SK-N-SH (cell line): ENCODE results near the gene WRNIP1. TPM values are rescaled to one million over a fixed set of nuclear protein-coding genes. Genes with fewer than 3 reads are reported as not detected.

Experiments used
- CTCF ChIA-PET: fragments of 300-600, 350-600 bp; formaldehyde crosslinking; extraction: SDS; loops from one replicate; lab custom pipeline; 2021; lab: Yijun Ruan, JAX
- POLR2A ChIA-PET: fragments of 350-600 bp; sonication (Branson Sonifier 250); formaldehyde crosslinking; extraction: SDS; loops from one replicate; lab custom pipeline; 2020; ENCODE audit warnings: antibody characterized with exemption, inconsistent platforms; lab: Yijun Ruan, JAX
- DNase-seq: peaks from one replicate; pipeline ENCODE4 v3.0.0; 2012
- H2AFZ ChIP-seq: fragments of 200-600 bp; sonication (generic); 2 replicates; pipeline ENCODE4 v1.8.1; 2016; ENCODE audit warnings: antibody characterized with exemption, mild to moderate bottlenecking, low read depth
- H3F3A ChIP-seq: fragments of 200-600 bp; sonication (generic); replicated peaks from 2 replicates; pipeline ENCODE3; 2016; ENCODE audit warnings: antibody characterized with exemption, mild to moderate bottlenecking; ENCODE audit not compliant: insufficient read depth
- H3K27ac ChIP-seq, 2 experiments: fragments of 200-500 bp in 1 of 2; fragments of 200-600 bp in 1 of 2; sonication (Bioruptor generic) in 1 of 2; sonication (generic), shearing (Covaris generic) in 1 of 2; 2 replicates each; pipeline versions ENCODE4 v1.5.1 to v1.6.1; 2014 to 2016; ENCODE audit warnings: low read depth in 2 of 2, inconsistent platforms in 1 of 2, low read length in 1 of 2, mild to moderate bottlenecking in 1 of 2, mixed read lengths in 1 of 2
- H3K27me3 ChIP-seq: fragments of 200-600 bp; sonication (generic), shearing (Covaris generic); 2 replicates; pipeline ENCODE4 v1.6.1; 2016; ENCODE audit warnings: mixed run types; ENCODE audit not compliant: insufficient read depth
- H3K36me3 ChIP-seq, 2 experiments: fragments of 200-500 bp in 1 of 2; fragments of 200-600 bp in 1 of 2; sonication (Bioruptor generic) in 1 of 2; sonication (generic) in 1 of 2; replicated peaks in 1 of 2; 2 replicates each; pipeline versions ENCODE3 to v1.5.1; 2014 to 2016; ENCODE audit warnings: low read length in 1 of 2, mild to moderate bottlenecking in 1 of 2; ENCODE audit not compliant: insufficient read depth in 2 of 2, control insufficient read depth in 1 of 2
- H3K4me1 ChIP-seq, 2 experiments: fragments of 200-500 bp in 1 of 2; fragments of 200-600 bp in 1 of 2; sonication (Bioruptor generic) in 1 of 2; sonication (generic), shearing (Covaris generic) in 1 of 2; 2 replicates each; pipeline versions ENCODE4 v1.5.1 to v1.6.1; 2014 to 2016; ENCODE audit warnings: low read depth in 1 of 2, low read length in 1 of 2, mixed run types in 1 of 2; ENCODE audit not compliant: insufficient read depth in 2 of 2, control insufficient read depth in 1 of 2
- H3K4me2 ChIP-seq: fragments of 200-600 bp; sonication (generic), shearing (Covaris generic); 2 replicates; pipeline ENCODE4 v1.6.1; 2017; ENCODE audit warnings: mixed run types
- H3K4me3 ChIP-seq, 2 experiments: fragments of 200-500 bp in 1 of 2; fragments of 200-600 bp in 1 of 2; sonication (Bioruptor generic) in 1 of 2; sonication (generic), shearing (Covaris generic) in 1 of 2; 2 replicates each; pipeline versions ENCODE4 v1.5.1 to v1.8.1; 2014 to 2016; ENCODE audit warnings: low read depth in 2 of 2, inconsistent platforms in 1 of 2, low read length in 1 of 2, mild to moderate bottlenecking in 1 of 2, mixed read lengths in 1 of 2, moderate library complexity in 1 of 2
- H3K79me2 ChIP-seq: fragments of 200-600 bp; sonication (generic); 2 replicates; pipeline ENCODE4 v1.8.1; 2017; ENCODE audit warnings: mild to moderate bottlenecking; ENCODE audit not compliant: insufficient read depth
- H3K9ac ChIP-seq: fragments of 200-600 bp; sonication (generic); 2 replicates; pipeline ENCODE4 v1.6.1; 2017; ENCODE audit warnings: mixed run types
- H3K9me2 ChIP-seq: fragments of 200-600 bp; sonication (generic); 2 replicates; pipeline ENCODE4 v1.6.1; 2017; ENCODE audit warnings: mixed run types
- H3K9me3 ChIP-seq: fragments of 200-600 bp; sonication (generic); 2 replicates; pipeline ENCODE4 v1.6.1; 2017; ENCODE audit warnings: mixed run types, mild to moderate bottlenecking, moderate library complexity
- H4K20me1 ChIP-seq: fragments of 200-600 bp; sonication (generic); 2 replicates; pipeline ENCODE4 v1.6.1; 2017; ENCODE audit warnings: mild to moderate bottlenecking, mixed run types; ENCODE audit not compliant: insufficient read depth
- CTCF ChIP-seq: fragments of 200-600 bp; sonication (generic); IDR thresholded peaks from 2 replicates; pipeline ENCODE4 v1.6.1; 2017; ENCODE audit warnings: antibody characterized with exemption, mild to moderate bottlenecking, moderate library complexity
- EP300 ChIP-seq, 2 experiments: IDR thresholded peaks; 2 replicates each; pipeline versions ENCODE4 v1.4.0 to v1.6.1; 2012; ENCODE audit warnings: borderline replicate concordance in 1 of 2, low read depth in 1 of 2, low read length in 1 of 2
- EZH2phosphoT487 ChIP-seq: fragments of 200-600 bp; sonication (generic); IDR thresholded peaks from 2 replicates; pipeline ENCODE4 v1.6.1; 2017; ENCODE audit warnings: low read depth, mixed run types, mild to moderate bottlenecking, antibody characterized with exemption, moderate library complexity, borderline replicate concordance
- GABPA ChIP-seq: IDR thresholded peaks from 2 replicates; pipeline ENCODE4 v1.4.0; 2012; ENCODE audit warnings: low read depth, mild to moderate bottlenecking
- MAX ChIP-seq: IDR thresholded peaks from 2 replicates; pipeline ENCODE4 v1.4.0; 2012; ENCODE audit warnings: low read depth
- POLR2AphosphoS5 ChIP-seq: IDR thresholded peaks from 2 replicates; pipeline ENCODE4 v1.6.1; 2012; ENCODE audit warnings: low read depth, low read length
- REST ChIP-seq: IDR thresholded peaks from 2 replicates; pipeline ENCODE4 v1.6.1; 2012; ENCODE audit warnings: mild to moderate bottlenecking, low read depth, low read length, moderate library complexity
- WGBS: methylation state at CpG from one replicate; pipeline ENCODE4 v1.1.6; 2017; ENCODE audit warnings: low lambda C conversion rate; 5-methylcytosine and 5-hydroxymethylcytosine counted together
- polyA plus RNA-seq, 3 experiments: library from polyadenylated mRNA; depleted of rRNA; stranded (reverse); fragments of >200 nt; gene quantifications; 2 replicates each; pipeline ENCODE4 v1.2.3, GENCODE V29; 2012

The WRNIP1 gene
- polyA plus RNA-seq, 1 of the 3 experiments (the other 2 are of a cell fraction) = 47.5 TPM

DNA sequence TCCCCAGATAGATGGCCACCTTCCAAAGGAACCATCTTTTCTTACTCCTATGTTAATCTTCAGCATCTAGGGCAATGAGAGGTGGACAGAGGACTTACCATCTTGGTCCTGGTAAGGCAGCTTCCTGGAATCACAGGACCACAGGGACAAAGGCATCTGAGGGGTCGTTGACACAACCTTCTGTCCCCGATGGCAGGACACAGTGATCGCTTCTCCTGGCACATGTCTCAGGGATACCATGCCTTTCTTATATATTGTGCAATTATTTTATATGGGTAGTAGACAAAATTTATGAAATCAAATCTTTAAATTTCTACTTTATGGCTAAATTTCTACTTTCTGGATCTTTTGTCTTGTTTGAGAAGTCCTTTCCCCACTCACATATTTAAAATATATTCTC lies 56.4 kb downstream of the WRNIP1 start (continued):
- TF ChIP-seq REST = no peak
- TF ChIP-seq, all 33 proteins: peak for 0

DNA sequence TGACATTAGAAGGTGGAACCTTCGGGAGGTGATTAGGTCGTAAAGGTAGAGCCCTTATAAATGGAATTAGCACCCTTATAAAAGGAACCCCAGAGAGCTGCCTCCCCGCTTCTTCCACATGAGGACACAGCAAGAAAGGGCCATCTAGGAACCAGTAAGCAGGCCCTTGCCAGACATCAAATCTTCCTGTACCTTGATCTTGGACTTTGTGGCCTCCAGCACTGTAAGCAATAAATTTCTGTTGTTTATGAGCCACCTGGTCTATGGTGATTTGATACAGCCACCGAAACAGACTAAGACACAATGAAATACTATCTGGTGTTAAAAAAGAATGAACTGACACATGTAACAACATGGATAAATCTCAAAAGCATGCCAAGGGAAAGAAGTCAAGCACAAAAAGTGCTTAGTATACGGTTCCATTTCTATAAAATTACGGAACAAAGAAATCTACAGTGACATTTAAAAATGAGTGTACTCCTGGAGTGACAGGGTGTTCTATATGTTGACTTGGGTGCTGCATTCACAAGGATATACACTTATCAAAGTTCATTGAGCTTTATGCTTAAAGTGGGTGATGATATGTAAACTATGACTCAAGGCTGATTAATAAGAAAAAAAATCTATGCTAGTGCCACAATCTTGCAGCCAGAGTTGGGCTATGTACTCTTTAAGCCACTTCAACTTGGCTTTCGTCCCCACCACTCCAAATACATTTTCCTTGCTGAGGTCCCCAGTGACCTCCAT lies 58.1 kb downstream of the WRNIP1 start:
- POLR2A ChIA-PET = no interaction called here
- Histone ChIP-seq H3K4me2 (no peak overlapping the region), H3K9me3 (no peaks in the 10 kb centered on the region), H3K79me2 (no peaks in the 10 kb centered on the region), H3K9me2 (no peaks in the 10 kb centered on the region), H3K27me3 (no peaks in the 10 kb centered on the region), H3K4me3 (no peak overlapping the region), H2AFZ (no peak overlapping the region), H3K9ac (no peak overlapping the region), H3K36me3 (no peaks in the 10 kb centered on the region), H4K20me1 (no peaks in the 10 kb centered on the region), H3F3A (no peaks in the 10 kb centered on the region), H3K27ac (no peak overlapping the region), H3K4me1 (no peaks in the 10 kb centered on the region; a peak in 1 of 4 replicates)
- CTCF ChIA-PET = no interaction called here
- DNase-seq = no peak
- no peak for TF ChIP-seq POLR2AphosphoS5
- TF ChIP-seq MAX = no peak
- TF ChIP-seq GABPA = no peak
- no peak for TF ChIP-seq EP300 (IDR thresholded peaks at IDR 0.05; ENCODE audit: borderline replicate concordance in 1 of 2, low read depth in 1 of 2, low read length in 1 of 2)
- no peak for TF ChIP-seq EZH2phosphoT487
- TF ChIP-seq CTCF = no peak
- WGBS = 96% methylated on average over 7 of the region's 7 CpGs
